ENCODE data around the gene PRSS50. TPM values are rescaled to one million over a fixed set of nuclear protein-coding genes. Genes with fewer than 3 reads are reported as not detected.
A peak's percentile ranks its signal among the peaks of the same experiment; 100 is the strongest.

Gene PRSS50
- total and polyA plus RNA-seq, 9 donors: 0.12 to 0.69 (median 0.32) TPM; not detected in 1

DNA sequence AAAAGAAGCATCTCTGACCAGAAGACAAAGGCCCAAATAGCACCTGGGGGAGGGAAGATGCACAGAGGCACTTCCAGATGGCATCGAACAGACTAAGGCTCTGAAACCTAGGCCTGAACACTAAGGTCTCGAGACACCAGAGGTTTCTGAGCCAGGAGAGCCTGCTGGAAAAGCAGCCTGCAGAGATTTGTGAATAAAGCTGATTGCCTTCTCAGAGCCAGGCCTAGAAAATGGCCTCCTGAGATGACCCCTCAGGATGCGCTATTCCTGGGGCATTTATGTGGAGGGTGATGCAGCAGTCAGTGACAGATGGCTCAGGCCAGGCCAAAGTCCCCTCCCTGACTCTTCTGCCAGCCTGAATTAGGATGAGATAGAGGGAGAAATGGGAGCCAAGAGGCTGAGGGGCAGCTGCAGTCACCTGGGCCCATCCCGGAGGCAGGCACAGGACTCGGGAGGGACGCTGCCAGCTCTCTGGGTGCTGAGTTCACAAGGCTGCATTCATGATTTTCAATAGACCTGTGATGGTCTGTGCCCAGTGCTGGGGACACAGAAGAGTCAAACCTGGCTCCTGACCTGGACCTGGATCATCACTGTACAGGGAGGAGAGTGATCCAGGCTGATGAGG lies 6.9 kb downstream of the PRSS50 start:
- Histone ChIP-seq H3K27me3 (no peaks in the 10 kb centered on the region), H3K4me3 (no peak overlapping the region), H3K4me1 (ENCODE audit: insufficient read depth) (no peaks in the 10 kb centered on the region), H3K9me3 (no peaks in the 10 kb centered on the region), H3K36me3 (no peaks in the 10 kb centered on the region), H3K27ac (no peak overlapping the region)
- 90 to 92% (median 91%) methylated on average over 6 of the region's 6 CpGs for WGBS, 3 donors
- DNase-seq: peak in 2 of 5 donors; percentile 9 to 27
- intact Hi-C loops (cut with DNase I): no loop called here
- TF ChIP-seq POLR2A (IDR thresholded peaks at IDR 0.05) (no peak), EP300 (IDR thresholded peaks at IDR 0.05) (no peak)
- TF ChIP-seq, protein P1, sequence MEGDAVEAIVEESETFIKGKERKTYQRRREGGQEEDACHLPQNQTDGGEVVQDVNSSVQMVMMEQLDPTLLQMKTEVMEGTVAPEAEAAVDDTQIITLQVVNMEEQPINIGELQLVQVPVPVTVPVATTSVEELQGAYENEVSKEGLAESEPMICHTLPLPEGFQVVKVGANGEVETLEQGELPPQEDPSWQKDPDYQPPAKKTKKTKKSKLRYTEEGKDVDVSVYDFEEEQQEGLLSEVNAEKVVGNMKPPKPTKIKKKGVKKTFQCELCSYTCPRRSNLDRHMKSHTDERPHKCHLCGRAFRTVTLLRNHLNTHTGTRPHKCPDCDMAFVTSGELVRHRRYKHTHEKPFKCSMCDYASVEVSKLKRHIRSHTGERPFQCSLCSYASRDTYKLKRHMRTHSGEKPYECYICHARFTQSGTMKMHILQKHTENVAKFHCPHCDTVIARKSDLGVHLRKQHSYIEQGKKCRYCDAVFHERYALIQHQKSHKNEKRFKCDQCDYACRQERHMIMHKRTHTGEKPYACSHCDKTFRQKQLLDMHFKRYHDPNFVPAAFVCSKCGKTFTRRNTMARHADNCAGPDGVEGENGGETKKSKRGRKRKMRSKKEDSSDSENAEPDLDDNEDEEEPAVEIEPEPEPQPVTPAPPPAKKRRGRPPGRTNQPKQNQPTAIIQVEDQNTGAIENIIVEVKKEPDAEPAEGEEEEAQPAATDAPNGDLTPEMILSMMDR (IDR thresholded peaks at IDR 0.05): no peak

DNA sequence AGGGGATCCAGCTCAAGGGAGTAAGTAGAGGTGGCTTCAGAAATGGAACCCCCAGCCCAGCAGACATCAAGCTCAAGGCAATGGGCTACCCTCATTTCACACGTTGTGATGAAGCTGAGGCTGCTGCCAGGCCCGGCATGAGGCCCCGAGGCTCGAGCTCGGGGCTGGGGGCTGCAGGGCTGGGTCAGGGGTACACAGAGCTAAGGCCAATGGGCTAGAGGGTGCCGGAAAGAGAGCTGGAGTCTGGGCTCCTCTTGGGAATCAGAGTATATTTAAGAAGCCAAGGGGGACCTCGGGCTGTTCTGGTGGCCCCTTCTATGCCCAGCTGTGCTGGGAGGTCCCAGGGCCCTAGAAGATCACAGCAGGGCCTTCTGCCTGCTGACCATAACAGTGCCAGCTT lies 7.4 kb downstream of the PRSS50 start:
- TF ChIP-seq POLR2A (IDR thresholded peaks at IDR 0.05): no peak
- TF ChIP-seq, protein P1 (IDR thresholded peaks at IDR 0.05): no peak
- no peak for TF ChIP-seq EP300 (IDR thresholded peaks at IDR 0.05)
- H3K4me3 ChIP-seq: no peak overlapping the region
- peak in 2 of 5 donors; percentile 1 to 12 for DNase-seq
- no peak overlapping the region for H3K27ac ChIP-seq
- no peaks in the 10 kb centered on the region for H3K36me3 ChIP-seq
- no peaks in the 10 kb centered on the region for H3K27me3 ChIP-seq
- 88 to 93% (median 91%) methylated on average over 7 of the region's 7 CpGs for WGBS, 3 donors
- intact Hi-C loops (cut with DNase I): no loop called here
- no peaks in the 10 kb centered on the region for H3K4me1 ChIP-seq (ENCODE audit: insufficient read depth)
- no peaks in the 10 kb centered on the region for H3K9me3 ChIP-seq

DNA sequence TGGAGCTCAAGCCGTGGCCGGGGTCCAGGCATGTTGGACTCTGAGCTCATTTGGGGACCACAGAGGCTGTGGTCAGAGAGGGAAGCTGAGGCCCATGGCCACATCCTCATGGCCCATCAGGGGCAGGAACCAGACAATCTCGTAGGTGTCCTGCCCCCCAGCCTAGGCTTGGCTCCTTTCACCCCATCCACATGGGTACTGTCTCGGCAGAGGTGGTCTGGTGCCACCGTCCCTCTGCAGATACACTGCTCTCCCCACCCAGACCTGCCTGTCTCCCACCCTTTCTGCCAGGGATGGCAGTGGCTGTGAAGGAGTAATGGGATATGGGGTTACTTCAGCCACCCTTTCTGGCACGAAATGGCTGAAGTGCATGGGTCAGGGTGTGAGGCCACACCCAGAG lies 7.9 kb downstream of the PRSS50 start:
- intact Hi-C loops (cut with DNase I): loop anchor here (5.0 to 10.0 kb wide), 7 partner anchors 143 to 615 kb away; no protein-coding TSS in a partner anchor
- DNase-seq: peak in 2 of 5 donors; percentile 10 to 17

DNA sequence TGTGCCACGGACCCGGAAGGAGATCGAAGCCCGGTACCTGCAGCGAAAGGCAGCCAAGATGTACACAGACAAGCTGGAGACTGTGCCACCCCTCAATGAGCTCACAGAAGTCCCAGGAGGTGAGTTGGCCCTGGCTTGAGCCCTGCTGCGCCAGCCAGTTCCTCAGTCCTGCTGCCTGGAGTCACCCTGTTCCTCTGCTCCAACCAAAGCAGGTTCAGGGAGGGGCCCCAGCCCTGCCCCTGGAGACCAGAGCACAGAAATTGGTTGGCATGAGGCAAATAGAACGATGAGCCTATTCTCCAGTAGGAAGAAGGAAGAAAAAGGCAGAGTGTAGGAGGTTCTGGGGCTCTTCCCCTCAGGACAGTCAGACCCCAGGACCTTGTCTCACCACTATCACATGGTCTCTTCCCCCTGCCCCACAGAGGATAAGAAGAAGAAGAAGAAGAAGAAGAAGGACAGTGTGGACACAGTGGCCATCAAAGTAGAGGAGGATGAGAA lies 8.5 kb downstream of the PRSS50 start:
- no peaks in the 10 kb centered on the region for H3K4me1 ChIP-seq (ENCODE audit: insufficient read depth)
- TF ChIP-seq EP300 (IDR thresholded peaks at IDR 0.05) (no peak), POLR2A (IDR thresholded peaks at IDR 0.05) (no peak)
- TF ChIP-seq, protein P1 (IDR thresholded peaks at IDR 0.05): no peak
- peak in 2 of 5 donors; percentile 2 to 19 for DNase-seq
- H3K27me3 ChIP-seq: no peaks in the 10 kb centered on the region
- H3K9me3 ChIP-seq: no peaks in the 10 kb centered on the region
- H3K27ac ChIP-seq: no peak overlapping the region
- no peaks in the 10 kb centered on the region for H3K36me3 ChIP-seq
- intact Hi-C loops (cut with DNase I): loop anchor here (5.0 to 10.0 kb wide), 7 partner anchors 143 to 616 kb away; no protein-coding TSS in a partner anchor
- 93 to 96% (median 95%) methylated on average over 7 of the region's 7 CpGs for WGBS, 3 donors
- no peak overlapping the region for H3K4me3 ChIP-seq

More for the DNA sequence above, 7.9 kb downstream of the PRSS50 start:
- no peaks in the 10 kb centered on the region for H3K4me1 ChIP-seq (ENCODE audit: insufficient read depth)
- H3K27ac ChIP-seq: no peak overlapping the region
- H3K4me3 ChIP-seq: no peak overlapping the region
- no peaks in the 10 kb centered on the region for H3K36me3 ChIP-seq
- no peak for TF ChIP-seq EP300 (IDR thresholded peaks at IDR 0.05)
- TF ChIP-seq, protein P1 (IDR thresholded peaks at IDR 0.05): no peak
- no peak for TF ChIP-seq POLR2A (IDR thresholded peaks at IDR 0.05)
- H3K9me3 ChIP-seq: no peaks in the 10 kb centered on the region
- 85 to 94% (median 88%) methylated on average over 6 of the region's 6 CpGs for WGBS, 3 donors
- H3K27me3 ChIP-seq: no peaks in the 10 kb centered on the region
